Activated naive CD8-positive, alpha-beta T cell treated with anti-CD3 and anti-CD28 coated beads, Interleukin-2, amount 10 ng/mL, durations not matched to agents 7 days and 5 days (primary cell): ENCODE results near the gene TBX1. TPM values are rescaled to one million over a fixed set of nuclear protein-coding genes. Genes with fewer than 3 reads are reported as not detected.
A peak's percentile ranks its signal among the peaks of the same experiment; 100 is the strongest.

Experiments
- ATAC-seq: fragments of 150-1000 bp; cut with Tn5 transposase; one replicate; pipeline ENCODE4 v1.10.0; 2021; ENCODE audit warnings: low read depth, moderate library complexity
- POLR2A ChIA-PET: fragments of 350-600 bp; sonication (Branson Sonifier 250); formaldehyde crosslinking; loops from one replicate; lab custom pipeline; 2021; ENCODE audit warnings: antibody characterized with exemption; lab: Charles Lee
- DNase-seq: peaks from one replicate; pipeline ENCODE4 v3.0.0; 2021
- H3K27ac Mint-ChIP-seq: one replicate; pipeline ENCODE4 v1.8.0; 2022; ENCODE audit warnings: mild to moderate bottlenecking, mixed read lengths
- H3K27me3 Mint-ChIP-seq: one replicate; pipeline ENCODE4 v1.8.0; 2022; ENCODE audit warnings: mild to moderate bottlenecking, moderate library complexity, mixed read lengths
- H3K36me3 Mint-ChIP-seq: one replicate; pipeline ENCODE4 v1.8.0; 2021; ENCODE audit warnings: mild to moderate bottlenecking, mixed read lengths
- H3K4me1 Mint-ChIP-seq: one replicate; pipeline ENCODE4 v1.8.0; 2021; ENCODE audit warnings: mixed read lengths
- H3K4me3 Mint-ChIP-seq: one replicate; pipeline ENCODE4 v1.8.0; 2022; ENCODE audit warnings: mild to moderate bottlenecking, moderate library complexity, mixed read lengths
- H3K9me3 Mint-ChIP-seq: one replicate; pipeline ENCODE4 v1.8.0; 2021; ENCODE audit warnings: mixed read lengths
- total RNA-seq, 2 experiments: library from RNA; stranded (reverse); gene quantifications; one replicate each; pipeline ENCODE4 v1.2.3, GENCODE V29; 2021

Gene TBX1
- total RNA-seq, 2 experiments from 2014 or later: 0.37 to 0.47 TPM

- peaks cover 14% of the 10 kb centered on the region for H3K4me1 Mint-ChIP-seq
- no peak overlapping the region for H3K27ac Mint-ChIP-seq
- POLR2A ChIA-PET: interaction anchor here (2.1 kb wide), 1 partner anchor 122 kb away, joined by 5 read pairs; no protein-coding TSS in a partner anchor
- H3K27me3 Mint-ChIP-seq: peaks cover 62% of the 10 kb centered on the region
- ATAC-seq (no peak), DNase-seq (no peak)
- H3K9me3 Mint-ChIP-seq: no peaks in the 10 kb centered on the region
- peak overlapping the region; percentile 72 for H3K4me3 Mint-ChIP-seq
- H3K36me3 Mint-ChIP-seq: no peaks in the 10 kb centered on the region
Measured at GRCh38 chr22:19764636-19765476, 4.3 kb downstream of the TBX1 start.

DNA sequence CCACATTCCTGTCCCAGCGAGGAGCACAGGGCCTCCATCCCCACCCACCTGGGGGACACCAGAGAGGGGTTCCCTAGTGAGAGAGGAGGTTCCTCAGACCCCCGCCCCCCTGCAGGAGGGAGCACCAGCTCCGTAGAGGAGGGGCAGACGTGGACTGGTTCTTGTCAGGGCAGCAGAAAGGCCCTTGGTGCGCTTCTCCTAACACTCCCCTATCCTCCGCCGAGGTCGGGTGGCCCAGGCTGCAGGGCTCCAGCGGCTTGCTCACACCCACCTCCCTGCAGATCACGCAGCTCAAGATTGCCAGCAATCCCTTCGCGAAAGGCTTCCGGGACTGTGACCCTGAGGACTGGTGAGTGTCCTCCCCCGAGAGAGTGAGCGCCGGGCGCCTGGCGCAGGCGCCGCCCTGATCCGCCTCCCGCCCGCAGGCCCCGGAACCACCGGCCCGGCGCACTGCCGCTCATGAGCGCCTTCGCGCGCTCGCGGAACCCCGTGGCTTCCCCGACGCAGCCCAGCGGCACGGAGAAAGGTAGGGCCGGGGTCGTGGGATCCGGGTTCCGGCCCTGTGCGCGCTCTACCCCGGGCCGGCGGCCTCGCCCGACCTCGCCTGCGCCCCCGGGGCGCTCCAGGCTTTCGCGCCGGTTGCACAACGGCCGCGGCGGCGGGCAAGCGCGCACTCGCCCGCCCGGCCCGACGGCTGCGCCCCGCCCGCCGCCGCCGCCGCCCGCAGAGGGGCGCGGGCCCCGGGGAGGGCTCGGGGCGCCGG, 5.1 kb downstream of the TBX1 start:
- DNase-seq (peak; percentile 71), ATAC-seq (peak; percentile 49)
- POLR2A ChIA-PET: interaction anchor here (1.1 to 2.1 kb wide), 3 partner anchors 11 to 121 kb away, joined by 3 to 5 read pairs (median 5); no protein-coding TSS in a partner anchor
- H3K4me3 Mint-ChIP-seq: peak overlapping the region; percentile 72
- no peaks in the 10 kb centered on the region for H3K9me3 Mint-ChIP-seq
- peaks cover 10% of the 10 kb centered on the region for H3K4me1 Mint-ChIP-seq
- H3K27me3 Mint-ChIP-seq: peaks cover 63% of the 10 kb centered on the region
- no peaks in the 10 kb centered on the region for H3K36me3 Mint-ChIP-seq
- peak overlapping the region; percentile 65 for H3K27ac Mint-ChIP-seq

- Mint-ChIP-seq H3K4me3 (no peak overlapping the region), H3K27me3 (peaks cover 63% of the 10 kb centered on the region), H3K36me3 (no peaks in the 10 kb centered on the region), H3K27ac (no peak overlapping the region), H3K9me3 (no peaks in the 10 kb centered on the region), H3K4me1 (peaks cover 10% of the 10 kb centered on the region)
- ATAC-seq (no peak), DNase-seq (no peak)
- POLR2A ChIA-PET: interaction anchor here (0.8 to 2.1 kb wide), 4 partner anchors 11 to 121 kb away, joined by 3 to 5 read pairs (median 4); no protein-coding TSS in a partner anchor
Measured at GRCh38 chr22:19766240-19766510, 5.6 kb downstream of the TBX1 start.

DNA sequence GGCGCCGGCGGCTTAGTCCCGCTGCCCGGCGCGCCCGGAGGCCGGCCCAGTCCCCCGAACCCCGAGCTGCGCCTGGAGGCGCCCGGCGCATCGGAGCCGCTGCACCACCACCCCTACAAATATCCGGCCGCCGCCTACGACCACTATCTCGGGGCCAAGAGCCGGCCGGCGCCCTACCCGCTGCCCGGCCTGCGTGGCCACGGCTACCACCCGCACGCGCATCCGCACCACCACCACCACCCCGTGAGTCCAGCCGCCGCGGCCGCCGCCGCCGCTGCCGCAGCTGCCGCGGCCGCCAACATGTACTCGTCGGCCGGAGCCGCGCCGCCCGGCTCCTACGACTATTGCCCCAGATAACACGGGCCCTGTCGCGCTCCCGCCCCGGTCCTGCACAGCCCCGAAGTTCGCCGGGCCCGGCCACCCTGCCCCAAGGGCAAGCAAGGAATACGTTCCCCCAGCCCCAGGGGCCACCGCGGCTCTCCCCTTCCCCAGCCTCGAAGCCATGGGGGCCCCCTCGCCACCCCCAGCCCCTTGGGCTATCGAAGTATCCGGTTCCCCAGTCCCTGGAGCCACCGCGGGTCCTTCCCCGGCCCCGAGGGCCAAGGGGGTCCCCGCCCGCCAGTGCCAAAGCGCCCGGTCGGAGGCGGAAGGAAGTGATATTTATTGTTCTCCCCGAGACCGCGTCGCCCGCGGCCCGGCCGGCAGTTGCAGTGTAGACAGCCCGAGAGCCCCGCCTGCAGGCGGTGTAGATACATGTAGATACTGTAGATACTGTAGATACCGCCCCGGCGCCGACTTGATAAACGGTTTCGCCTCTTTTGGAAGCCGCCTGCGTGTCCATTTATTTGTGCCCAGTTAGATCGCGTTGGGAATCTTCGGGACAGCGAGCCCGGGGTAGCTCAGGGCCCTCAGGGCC, 6.2 kb downstream of the TBX1 start:
- POLR2A ChIA-PET: interaction anchor here (0.8 to 2.1 kb wide), 4 partner anchors 10 to 120 kb away, joined by 3 to 5 read pairs (median 4); no protein-coding TSS in a partner anchor
- peak; percentile 83 for ATAC-seq
- DNase-seq: peak; percentile 82
- Mint-ChIP-seq H3K36me3 (no peaks in the 10 kb centered on the region), H3K4me3 (peak overlapping the region; percentile 75), H3K9me3 (no peaks in the 10 kb centered on the region), H3K4me1 (peaks cover 7% of the 10 kb centered on the region), H3K27me3 (peaks cover 63% of the 10 kb centered on the region), H3K27ac (no peak overlapping the region)

DNA sequence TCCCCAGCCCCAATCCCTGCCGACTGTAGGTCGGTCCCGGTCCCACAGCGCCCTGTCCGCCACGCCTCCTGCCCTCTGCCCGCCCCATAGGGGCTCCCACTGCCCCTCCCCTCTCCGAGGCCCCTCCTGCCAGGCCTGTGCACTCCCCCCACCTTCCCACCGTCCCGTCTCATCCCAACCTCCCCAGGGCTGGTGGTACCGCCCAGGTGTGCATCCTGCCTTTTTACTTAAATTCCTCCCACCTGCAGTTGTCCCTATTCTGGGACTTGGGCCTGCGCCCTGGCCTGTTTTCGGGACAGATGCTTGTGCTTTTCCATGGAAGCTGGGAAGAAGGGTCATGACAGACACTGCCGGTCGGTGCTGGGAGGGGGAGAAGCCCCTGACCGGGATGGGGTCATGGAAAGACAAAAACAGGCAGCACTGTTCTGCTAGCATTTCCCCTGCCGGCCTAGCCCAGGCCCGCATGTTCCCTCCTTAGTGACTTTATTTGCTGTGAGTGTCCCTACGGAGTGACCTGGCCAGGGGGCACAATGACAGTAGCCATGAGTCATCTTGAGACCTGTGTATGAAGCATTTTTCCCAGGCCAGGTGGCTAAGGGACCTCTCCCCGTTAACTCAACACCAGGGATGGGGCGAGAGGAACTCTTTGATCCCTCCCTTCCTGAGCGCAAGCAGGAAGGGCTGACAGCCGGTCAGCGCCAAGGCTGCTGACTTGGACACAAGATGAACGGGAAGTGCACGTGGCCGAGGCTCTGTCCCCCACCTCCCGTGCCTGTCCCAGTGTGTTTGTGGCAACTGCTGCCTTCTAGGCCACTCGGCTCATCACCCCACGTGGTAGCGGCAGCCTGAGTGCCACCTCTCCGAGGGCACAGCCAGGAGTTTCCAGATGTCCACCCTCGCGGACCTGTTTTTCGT, 7.1 kb downstream of the TBX1 start:
- Mint-ChIP-seq H3K4me3 (peak overlapping the region; percentile 75), H3K9me3 (no peaks in the 10 kb centered on the region), H3K27me3 (peaks cover 67% of the 10 kb centered on the region), H3K4me1 (peaks cover 7% of the 10 kb centered on the region), H3K36me3 (no peaks in the 10 kb centered on the region), H3K27ac (no peak overlapping the region)
- POLR2A ChIA-PET: no interaction called here
- peak; percentile 32 for ATAC-seq
- no peak for DNase-seq

GRCh38 chr22:19769393-19769715, 8.8 kb downstream of the TBX1 start:
- POLR2A ChIA-PET: interaction anchor here (0.8 kb wide), 1 partner anchor 141 kb away, joined by 4 read pairs; no protein-coding TSS in a partner anchor
- no peaks in the 10 kb centered on the region for H3K36me3 Mint-ChIP-seq
- DNase-seq: no peak
- H3K27me3 Mint-ChIP-seq: peaks cover 67% of the 10 kb centered on the region
- ATAC-seq: no peak
- no peak overlapping the region for H3K27ac Mint-ChIP-seq
- peaks cover 9% of the 10 kb centered on the region for H3K4me1 Mint-ChIP-seq
- no peak overlapping the region for H3K4me3 Mint-ChIP-seq
- no peaks in the 10 kb centered on the region for H3K9me3 Mint-ChIP-seq

DNA sequence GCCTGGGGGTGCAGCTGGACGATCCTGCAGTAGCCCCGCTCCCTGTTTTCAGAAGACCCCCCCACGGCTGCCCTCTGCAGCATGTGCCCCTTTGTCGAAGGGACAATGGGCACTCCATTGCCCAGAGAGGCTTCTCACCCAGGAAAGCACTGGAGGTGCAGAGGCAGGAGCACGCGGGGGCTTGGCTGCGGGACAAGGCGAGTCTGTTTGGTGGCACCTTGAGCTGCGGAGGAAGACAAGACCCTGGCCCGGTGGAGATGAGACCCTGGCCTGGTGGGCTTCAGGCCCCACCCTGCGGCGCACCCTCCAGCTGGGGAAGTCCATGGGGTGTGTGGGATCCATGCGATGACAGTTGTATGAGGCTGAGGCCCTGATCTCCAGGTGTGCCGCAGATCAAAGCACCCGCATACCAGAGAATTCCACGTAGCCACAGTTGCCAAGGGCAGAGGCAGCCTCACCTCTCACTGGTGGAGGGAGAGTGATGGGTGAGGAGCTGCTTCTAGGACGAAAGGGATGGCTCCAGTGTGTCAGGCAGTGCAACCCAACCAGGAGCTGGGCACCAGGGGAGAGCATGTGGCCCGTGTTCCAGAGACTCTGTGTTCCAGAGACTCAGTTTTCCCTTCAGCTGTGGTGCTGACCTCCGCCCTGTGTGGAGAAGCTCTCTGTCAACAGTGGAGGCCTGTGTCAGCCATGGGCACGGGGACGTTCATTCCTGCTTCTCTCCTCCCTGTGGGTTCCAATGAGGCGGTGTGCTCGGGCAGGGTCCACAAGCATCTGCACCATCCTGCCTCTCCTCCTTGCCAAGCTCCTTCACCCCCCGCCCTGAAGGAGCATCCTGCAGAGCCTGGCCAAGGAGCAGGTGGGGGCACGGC, 10.0 kb downstream of the TBX1 start:
- no peak overlapping the region for H3K27ac Mint-ChIP-seq
- H3K4me3 Mint-ChIP-seq: no peak overlapping the region
- peaks cover 55% of the 10 kb centered on the region for H3K27me3 Mint-ChIP-seq
- POLR2A ChIA-PET: no interaction called here
- no peaks in the 10 kb centered on the region for H3K36me3 Mint-ChIP-seq
- no peak for ATAC-seq
- no peaks in the 10 kb centered on the region for H3K9me3 Mint-ChIP-seq
- H3K4me1 Mint-ChIP-seq: peaks cover 5% of the 10 kb centered on the region
- no peak for DNase-seq

DNA sequence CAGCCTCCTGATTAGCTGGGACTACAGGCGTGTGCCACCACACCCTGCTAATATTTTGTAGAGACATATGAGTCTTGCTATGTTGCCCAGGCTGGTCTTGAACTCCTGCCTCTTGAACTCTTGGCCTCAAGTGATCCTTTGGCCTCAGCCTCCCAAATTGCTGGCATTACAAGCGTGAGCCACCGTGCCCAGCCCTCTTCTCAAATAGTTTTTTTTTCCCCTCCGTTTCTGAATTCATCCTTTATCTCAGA, 11.8 kb downstream of the TBX1 start:
- H3K36me3 Mint-ChIP-seq: no peaks in the 10 kb centered on the region
- H3K27me3 Mint-ChIP-seq: peaks cover 48% of the 10 kb centered on the region

DNA sequence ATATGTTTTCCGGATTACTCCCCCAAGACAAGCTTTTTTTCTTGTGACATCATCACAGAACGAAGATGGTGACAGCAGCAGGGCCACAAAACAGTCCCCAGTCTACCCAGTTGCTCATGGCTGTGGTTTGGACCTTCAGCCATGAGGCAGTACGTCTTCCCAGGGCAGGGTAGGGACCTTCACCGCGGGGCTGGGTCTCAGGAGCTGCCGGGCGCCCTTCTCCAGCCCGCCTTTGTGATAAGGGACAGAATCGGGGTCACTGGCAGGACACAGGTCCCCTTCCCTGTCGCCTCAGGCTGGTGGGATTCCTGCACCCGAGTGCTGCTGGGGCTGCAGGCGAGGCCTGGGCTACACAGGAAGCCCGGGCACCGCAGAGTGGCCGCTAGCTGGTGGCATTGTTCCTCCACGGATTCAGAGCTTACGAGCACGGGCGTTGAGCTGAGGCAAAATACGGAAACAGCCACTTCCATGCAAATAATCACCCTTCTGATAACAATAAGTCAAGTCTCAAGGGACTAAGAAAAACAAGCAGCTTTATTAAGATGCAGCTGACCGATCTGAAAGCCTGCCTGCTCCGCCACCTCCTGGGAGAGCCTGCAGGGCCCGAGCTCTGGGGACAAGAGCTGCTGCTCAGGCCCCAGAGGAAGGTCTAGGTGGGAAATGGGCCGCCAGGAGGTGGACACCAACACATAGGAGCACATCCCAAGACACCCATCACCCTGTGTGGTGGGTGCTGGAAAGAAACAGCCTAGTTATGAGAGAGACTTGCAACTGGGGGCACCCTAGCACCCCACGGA, 12.3 kb downstream of the TBX1 start:
- Mint-ChIP-seq H3K27ac (no peak overlapping the region), H3K27me3 (peaks cover 43% of the 10 kb centered on the region), H3K4me3 (no peak overlapping the region), H3K9me3 (no peaks in the 10 kb centered on the region), H3K36me3 (no peaks in the 10 kb centered on the region), H3K4me1 (peaks cover 6% of the 10 kb centered on the region)
- ATAC-seq: no peak
- POLR2A ChIA-PET: no interaction called here
- peak; percentile 25 for DNase-seq

More for the DNA sequence above, 11.8 kb downstream of the TBX1 start:
- POLR2A ChIA-PET: no interaction called here
- no peak overlapping the region for H3K27ac Mint-ChIP-seq
- H3K4me1 Mint-ChIP-seq: peaks cover 9% of the 10 kb centered on the region
- H3K4me3 Mint-ChIP-seq: no peak overlapping the region
- no peak for ATAC-seq
- no peak for DNase-seq
- H3K9me3 Mint-ChIP-seq: no peaks in the 10 kb centered on the region

DNA sequence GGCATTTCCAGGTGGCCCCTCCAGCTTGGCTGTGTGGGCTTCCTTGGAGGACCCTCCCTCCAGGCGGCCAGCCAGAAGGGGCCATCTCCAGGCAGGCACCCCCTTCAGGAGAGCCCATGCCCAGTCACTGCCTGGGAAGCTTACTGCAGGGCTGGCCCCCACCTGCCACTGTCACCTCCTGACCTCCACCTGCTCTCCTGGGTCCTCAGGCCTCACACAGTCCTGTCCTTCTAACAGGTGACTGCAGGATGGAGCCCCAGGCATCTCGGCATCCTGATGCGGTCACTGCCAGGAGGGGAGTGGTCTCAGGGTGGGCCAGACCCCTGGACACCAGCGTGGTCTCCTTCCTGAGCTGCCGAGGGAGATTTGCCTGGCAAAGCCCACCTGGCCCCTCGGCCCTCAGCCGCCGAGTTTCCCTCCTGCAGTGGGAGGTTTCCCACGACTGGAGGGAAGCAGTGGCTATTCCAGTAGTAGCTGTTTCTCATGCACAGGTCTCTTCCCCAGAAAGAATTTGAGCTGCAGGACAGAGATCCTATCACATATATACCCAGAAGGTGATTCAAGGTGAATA, 13.0 kb downstream of the TBX1 start:
- Mint-ChIP-seq H3K27me3 (peaks cover 39% of the 10 kb centered on the region), H3K9me3 (no peaks in the 10 kb centered on the region), H3K4me3 (no peak overlapping the region), H3K27ac (no peak overlapping the region), H3K4me1 (peaks cover 6% of the 10 kb centered on the region), H3K36me3 (no peaks in the 10 kb centered on the region)
- POLR2A ChIA-PET: no interaction called here
- ATAC-seq: no peak
- DNase-seq: no peak

DNA sequence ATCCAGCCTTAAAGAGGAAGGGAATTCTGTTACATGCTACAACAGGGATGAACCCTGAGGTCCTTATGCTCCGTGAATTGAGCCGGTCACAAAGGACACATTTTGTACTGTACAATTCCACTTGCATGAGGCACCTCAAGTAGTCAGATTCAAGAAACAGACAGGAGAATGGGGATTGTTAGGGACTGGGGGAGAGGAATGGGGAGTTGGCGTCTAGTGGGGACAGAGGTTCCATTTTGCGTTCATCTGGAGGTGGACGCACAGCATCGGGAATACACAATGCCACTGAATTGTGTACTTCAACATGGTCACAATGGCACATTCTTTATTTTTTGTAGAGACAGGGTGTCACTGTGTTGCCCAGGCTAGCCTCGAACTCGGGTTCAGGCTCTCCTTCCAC, 14.1 kb downstream of the TBX1 start:
- H3K27ac Mint-ChIP-seq: no peak overlapping the region
- no peaks in the 10 kb centered on the region for H3K9me3 Mint-ChIP-seq
- H3K27me3 Mint-ChIP-seq: peaks cover 34% of the 10 kb centered on the region
- H3K36me3 Mint-ChIP-seq: no peaks in the 10 kb centered on the region
- no peak for DNase-seq
- no peak for ATAC-seq
- no peak overlapping the region for H3K4me3 Mint-ChIP-seq
- POLR2A ChIA-PET: no interaction called here
- peaks cover 6% of the 10 kb centered on the region for H3K4me1 Mint-ChIP-seq
